HG02852 (cell line): ENCODE measurements around the gene TLK2.
"Not testable (repeated sequence)": the region's sequence is repeated elsewhere in the genome, so short reads cannot be mapped to it uniquely, and the experiment has no call there.

ENCODE experiments used
- ATAC-seq: cut with Tn5 transposase; IDR thresholded peaks from one replicate; pipeline ENCODE4 v1.9.1; 2021; ENCODE audit warnings: mild to moderate bottlenecking, moderate library complexity; ENCODE audit not compliant: unreplicated experiment

The TLK2 gene

DNA sequence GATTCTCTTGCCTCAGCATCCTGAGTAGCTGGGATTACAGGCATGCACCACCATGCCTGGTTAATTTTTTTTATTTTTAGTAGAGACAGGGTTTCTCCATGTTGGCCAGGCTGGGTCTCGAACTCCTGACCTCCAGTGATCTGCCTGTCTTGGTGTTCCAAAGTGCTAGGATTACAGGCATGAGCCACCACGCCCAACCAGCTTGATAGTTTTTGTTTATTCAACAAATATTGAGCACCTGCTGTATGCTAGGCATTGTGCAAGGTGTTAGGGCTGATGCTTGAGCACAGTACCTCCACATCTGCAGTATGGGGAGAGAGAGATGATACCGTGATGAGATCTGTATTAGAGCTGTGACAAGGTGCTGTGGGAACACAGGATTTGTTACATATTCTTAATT lies 3.9 kb downstream of the TLK2 start:
- ATAC-seq: not testable (repeated sequence)

DNA sequence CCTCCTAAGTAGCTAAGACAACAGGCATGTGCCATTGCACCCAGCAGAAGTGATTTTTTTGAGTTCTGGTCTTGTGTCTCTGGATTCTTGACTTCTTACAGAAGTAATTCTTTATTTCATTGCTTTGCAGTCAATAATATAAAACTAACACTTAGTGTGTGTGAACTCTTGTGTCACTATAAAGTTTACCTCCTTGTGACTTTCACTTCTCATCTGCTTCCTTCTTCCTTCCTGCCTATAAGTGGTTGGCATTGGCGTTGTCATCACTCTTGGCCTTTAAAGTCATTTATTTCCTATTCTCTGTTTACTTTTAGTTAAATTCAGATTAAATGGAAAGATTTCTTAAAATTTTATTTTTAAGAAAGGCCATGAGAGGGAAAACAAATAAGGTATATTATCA lies 12.4 kb downstream of the TLK2 start:
- not testable (repeated sequence) for ATAC-seq

DNA sequence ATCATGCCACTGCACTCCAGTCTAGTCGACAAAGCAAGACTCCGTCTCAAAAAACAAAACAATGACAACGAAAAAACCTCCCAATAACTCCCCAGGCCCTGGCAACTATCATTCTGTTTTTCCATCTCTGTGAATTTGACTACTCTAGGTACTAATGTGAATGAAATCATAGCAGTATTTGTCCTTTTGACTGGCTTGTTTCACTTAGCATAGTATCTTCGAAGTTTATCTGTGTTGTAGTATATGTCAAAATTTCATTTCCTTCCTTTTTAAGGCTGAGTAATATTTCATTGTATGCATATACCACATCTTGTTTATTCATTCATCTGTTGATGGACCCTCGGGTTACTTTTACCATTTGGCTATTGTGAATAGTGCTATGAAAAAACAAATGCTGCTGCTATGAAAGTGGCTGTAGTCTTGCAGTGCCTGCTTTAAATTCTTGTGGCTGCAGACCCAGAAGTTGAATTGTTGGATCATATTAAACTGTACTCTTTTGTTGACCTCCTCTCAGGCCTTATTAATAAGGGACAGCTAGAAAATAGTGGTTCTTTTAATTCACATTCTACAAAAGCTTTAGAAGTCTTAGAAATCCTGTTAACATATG lies 14.5 kb downstream of the TLK2 start:
- not testable (repeated sequence) for ATAC-seq

DNA sequence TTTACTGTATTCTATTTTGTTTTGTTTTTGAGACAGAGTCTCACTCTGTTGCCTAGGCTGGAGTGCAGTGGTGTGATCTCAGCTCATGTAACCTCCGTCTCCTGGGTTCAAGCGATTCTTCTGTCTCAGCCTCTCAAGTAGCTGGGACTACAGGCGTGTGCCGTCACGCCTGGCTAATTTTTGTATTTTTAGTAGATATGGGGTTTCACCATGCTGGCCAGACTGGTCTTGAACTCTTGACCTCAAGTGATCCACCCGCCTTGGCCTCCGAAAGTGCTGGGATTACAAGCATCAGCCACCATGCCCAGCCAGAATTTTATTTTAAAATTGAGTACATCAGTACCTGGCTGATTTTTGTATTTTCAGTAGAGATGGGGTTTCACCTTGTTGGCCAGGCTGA lies 15.4 kb downstream of the TLK2 start:
- ATAC-seq: not testable (repeated sequence)

DNA sequence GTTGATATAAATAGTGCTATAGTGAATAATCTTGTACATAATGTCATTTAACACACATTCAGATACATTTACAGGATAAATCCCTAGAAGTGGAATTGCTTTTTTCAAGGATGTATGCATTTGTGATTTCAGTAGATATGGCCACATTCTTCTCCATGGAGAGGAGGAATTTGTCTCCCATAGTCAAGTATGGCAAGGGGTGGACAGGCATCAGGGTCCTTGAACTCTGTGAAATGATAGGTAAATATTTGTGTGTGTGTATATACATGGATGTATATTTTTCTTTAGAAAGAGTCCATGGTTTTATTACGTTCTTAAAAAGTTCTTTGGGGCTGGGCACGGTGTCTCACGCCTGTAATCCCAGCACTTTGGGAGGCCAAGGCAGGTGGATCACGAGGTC lies 17.7 kb downstream of the TLK2 start:
- ATAC-seq: not testable (repeated sequence)

DNA sequence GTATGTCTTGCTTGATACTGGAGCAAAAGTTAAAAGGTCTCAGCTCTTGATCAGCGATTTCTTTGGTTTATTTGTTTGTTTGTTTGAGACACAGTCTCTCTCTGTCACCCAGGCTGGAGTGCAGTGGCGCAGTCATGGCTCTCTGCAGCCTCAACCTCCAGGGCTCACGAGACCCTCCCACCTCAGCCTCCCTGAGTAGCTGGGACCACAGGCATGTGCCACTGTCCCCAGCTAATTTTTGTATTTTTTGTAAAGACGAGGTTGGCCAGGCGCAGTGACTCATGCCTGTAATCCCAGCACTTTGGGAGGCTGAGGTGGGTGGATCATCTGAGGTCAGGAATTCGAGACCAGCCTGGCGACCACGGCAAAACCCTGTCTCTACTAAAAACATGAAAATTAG lies 20.2 kb downstream of the TLK2 start:
- ATAC-seq: not testable (repeated sequence)

DNA sequence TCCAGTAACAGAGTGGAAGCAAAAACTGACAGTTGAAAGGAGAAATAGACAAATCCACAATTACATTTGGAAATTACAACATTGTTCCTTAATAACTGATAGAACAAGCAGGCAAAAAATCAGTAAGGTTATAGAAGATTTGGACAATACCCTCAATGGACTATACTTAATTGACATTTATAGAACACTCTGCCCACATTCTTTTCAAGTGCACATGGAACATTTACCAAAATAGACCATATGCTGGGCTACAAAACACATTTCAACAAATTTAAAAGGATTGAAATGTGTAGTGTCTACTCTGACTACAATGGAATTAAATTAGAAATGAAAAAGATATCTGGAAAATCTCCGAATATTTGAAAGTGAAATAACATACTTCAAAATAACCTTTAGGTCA lies 21.8 kb downstream of the TLK2 start:
- ATAC-seq: not testable (repeated sequence)

DNA sequence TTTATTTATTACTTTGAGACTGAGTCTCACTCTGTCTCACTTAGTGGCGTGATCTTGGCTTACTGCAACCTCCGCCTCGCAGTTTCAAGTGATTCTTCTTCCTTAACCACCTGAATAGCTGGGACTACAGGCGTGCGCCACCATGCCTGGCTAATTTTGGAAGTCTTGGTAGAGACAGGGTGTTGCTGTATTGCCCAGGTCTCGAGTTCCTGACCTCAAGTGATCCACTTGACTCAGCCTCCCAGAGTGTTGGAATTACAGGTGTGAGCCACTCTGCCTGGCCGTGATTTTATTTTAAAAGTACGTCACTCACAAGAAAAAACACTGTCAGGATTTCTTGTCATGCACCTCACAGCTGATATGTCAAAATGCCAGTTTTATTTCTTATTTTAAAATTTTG lies 26.2 kb downstream of the TLK2 start:
- not testable (repeated sequence) for ATAC-seq

DNA sequence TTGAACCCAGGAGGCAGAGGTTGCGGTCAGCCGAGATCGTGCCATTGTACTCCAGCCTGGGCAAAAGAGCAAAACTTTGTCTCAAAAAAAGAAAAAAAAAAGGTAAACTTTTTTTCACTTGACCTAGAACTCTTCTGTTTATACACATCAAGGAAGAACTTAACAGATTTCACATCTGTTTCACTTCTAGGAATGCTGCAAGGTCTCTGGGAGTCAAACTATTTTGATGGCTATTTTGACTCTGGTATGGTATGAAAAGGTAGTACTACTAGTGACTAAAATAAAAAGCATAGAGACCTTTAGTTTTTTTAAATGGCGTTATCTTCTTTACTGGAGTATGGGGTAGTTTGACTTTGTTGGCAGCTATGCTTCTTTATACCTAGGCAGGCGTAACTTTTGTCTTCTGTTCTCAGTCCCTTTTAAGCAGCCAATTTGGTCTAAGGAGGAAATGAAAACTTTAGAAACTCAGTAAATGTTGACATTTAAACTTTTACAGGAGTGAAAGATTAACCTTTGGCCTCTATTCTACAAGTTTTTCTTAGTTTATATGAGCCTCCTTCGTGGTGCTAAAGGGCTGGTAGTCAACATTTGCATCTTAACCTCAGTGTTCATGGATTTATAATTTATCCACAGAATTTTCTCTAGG lies 28.7 kb downstream of the TLK2 start:
- ATAC-seq: not testable (repeated sequence)

DNA sequence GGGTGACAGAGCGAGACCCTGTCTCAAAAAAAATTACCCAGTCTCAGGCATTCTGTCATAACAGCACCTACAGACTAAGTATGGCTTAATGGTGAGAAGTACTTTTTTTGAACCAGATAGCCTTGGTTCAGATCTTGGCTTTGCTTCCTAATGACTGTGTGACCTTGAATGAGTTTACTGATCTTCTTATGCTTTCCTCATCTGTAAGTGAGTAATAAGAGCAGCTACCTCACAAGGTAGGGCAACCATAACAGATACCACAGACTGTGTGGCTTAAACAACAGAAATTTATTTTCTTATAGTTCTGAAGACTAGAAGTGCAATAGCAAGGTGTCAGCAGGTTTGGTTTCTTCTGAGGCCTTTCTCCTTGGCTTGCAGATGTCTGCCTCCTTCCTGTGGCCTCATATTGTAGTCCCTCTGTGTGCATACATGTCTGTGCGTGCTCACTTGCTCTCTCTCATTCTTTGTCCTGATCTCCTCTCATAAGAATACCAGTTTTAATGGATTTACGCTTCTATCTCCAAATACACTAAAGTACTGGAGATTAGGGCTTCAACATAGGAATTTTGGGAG lies 31.7 kb downstream of the TLK2 start:
- ATAC-seq: not testable (repeated sequence)

DNA sequence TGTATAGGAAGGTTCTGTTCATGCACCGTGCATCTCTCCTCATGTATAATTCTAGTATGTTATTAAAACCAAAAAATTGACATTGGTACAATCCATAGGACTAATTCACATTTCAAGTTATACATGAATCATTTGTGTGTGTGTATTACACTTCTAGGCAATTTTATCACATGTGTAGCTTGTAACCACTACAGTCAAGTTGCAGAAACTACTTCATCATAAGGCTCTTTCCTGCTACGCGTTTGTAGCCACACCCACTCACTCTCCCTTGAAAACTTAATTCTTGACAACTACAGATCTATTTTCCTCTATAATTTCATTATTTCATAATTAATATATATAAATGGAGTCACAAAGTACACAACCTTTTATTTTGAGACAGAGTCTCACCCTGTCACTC lies 32.4 kb downstream of the TLK2 start:
- ATAC-seq: not testable (repeated sequence)

DNA sequence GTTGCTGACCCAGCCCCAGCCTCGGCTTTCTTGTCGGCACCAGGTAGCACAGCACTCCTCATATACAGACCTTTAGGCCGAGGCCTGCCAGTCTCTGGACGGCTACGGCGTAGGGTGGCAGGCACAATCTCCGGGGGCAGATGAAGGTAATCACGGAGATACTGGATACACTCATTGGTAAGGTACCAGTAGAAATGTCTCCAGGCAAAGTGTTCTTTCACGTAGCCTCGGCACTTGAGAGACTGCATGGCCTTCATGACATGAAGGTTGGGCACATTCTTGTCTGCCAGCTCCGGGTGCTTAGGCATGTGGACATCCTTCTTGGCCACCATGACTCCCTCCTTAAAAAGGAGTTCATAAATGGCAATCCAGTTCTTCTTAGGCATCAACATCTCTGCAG lies 37.8 kb downstream of the TLK2 start:
- ATAC-seq: not testable (repeated sequence)

DNA sequence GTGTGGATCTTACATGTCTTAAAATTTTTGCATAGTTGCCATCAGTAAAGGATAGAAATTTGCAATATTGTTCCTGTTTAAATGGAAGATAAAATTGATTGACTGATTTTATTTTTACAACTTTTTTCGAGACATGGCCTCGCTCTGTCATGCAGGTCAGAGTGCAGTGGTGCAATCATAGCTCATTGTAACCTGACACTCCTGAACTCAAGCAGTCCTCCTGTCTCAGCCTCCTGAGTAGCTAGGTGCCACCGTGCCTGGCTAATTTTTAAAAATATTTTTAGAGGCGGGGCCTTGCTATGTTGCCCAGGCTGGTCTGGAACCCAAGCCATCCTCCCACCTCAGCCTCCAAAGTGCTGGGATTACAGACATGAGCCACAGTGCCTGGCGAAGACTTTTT lies 42.7 kb downstream of the TLK2 start:
- not testable (repeated sequence) for ATAC-seq

DNA sequence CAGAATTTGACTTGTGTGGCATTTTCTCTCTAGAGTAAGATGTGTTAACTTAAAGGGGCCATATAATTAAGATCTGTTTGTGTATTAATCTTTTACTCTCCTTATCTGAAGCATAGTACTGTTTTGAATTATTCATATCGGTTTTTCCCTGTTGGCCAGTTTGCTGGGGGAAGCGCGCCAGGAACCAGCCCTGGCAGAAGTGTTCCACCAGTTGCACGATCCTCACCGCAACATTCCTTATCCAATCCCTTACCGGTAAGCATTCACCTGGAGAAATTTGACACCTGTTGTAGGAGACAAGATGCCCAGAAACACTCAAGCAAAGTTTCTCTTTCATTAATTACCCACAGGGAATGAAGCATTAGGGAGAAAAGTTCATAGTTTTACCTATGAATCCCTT lies 45.5 kb downstream of the TLK2 start:
- not testable (repeated sequence) for ATAC-seq

DNA sequence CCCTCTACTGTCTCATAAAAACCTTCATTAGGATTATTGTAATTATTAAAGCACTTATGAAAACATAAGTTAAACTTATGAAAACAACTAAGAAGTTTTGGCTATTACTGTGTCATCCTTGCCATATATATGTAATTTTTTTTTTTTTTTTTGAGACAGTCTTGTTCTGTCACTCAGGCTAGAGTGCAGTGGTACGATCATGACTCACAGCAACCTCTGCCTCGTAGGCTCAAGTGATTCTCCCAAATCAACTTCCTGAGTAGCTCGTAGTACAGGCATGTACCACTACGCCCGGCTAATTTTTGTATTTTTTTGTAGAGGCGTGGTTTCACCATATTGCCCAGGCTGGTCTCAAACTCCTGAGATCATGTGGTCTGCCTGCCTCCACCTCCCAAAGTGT lies 46.7 kb downstream of the TLK2 start:
- ATAC-seq: not testable (repeated sequence)

DNA sequence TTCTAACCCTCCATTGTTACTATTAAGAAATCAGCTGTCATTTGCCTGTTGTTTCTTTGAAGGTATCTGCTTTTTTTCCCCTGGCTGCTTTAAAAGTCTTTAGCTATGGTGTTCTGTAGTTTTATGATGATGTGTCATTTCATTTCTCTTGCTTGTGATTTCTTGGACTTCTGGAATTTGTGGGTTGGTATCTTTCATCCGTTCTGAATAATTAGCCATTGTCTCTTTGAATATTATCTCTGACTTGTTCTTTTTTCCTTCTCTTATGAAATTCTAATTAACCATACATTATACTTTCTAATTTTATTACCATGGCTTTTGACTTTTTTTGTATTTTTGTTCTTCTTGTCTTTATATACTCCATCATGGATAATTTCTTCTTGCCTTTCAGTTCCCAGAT lies 52.3 kb downstream of the TLK2 start:
- ATAC-seq: not testable (repeated sequence)

DNA sequence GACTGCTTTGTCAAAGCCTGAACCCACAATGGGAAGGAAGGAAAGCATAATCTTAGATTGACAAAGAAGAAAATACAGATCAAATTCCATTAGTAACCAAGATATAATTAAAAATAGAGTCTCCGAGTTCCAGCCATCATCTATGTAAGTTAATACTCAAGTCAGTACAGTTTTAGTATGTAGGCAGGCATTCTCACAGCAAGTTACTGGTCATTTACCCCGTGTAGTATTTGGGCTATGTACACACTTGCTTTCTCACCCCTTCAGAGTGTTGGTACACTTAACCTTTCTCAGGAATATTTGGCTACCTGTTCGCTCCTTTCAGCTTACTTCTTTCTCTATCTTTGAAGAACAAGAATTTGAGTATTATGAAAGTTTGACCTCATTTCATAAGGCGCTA lies 57.9 kb downstream of the TLK2 start:
- ATAC-seq: not testable (repeated sequence)

DNA sequence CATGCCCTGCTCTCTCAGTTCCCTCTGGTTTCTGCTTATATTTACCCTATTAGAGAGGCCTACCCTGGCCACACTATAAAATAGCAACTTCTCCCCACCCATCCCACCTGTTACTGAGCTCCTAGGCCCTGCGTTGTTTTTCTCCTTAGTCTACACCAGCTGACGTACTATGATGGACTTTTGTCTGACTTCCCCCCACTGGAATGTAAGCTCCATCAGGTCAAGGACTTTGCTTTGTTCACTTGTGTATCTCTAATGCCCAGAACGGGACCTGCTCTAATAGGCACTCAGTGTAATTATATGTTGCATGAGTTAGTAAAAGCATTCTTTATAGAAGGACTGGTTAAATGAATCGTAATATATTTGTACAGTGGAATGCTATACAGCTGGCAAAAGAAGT lies 62.4 kb downstream of the TLK2 start:
- ATAC-seq: not testable (repeated sequence)

DNA sequence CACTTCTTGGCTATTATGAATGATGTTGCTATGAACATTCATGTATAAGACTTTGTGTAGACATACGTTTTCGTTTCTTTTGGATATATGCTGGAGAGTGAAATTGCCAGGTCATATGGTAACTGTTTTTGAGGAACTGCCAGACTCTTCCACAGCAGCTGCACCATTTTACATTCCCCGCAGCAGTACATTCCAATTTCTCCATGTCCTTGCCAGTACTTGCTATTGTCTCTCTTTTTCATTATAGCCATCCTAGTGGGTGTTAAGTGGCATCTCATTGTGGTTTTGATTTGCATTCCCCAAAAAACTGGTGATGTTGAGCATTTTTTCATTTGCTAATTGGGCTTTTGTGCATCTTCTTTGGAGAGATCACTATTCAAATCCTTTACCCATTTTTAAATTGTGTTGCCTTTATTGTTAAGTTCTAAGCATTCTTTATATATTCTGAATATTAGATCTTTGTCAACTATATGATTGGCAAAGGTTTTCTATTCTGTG lies 64.7 kb downstream of the TLK2 start:
- ATAC-seq: not testable (repeated sequence)

DNA sequence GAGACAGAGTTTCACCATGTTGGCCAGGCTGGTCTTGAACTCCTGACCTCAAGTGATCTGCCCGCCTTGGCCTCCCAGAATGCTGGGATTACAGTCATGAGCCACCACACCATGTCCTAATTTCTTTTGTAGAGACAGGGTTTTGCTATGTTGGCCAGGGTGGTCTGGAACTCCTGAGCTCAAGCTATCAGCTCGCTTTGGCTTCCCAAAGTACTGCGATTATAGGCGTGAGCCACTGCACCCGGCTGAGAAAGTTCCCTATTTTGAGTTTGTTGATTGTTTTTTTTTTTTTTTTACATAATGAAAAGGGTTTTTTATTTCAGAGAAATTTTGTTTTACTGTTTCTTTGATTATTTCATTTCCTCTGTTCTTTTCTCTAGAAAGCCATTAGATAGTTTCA lies 67.4 kb downstream of the TLK2 start:
- not testable (repeated sequence) for ATAC-seq

DNA sequence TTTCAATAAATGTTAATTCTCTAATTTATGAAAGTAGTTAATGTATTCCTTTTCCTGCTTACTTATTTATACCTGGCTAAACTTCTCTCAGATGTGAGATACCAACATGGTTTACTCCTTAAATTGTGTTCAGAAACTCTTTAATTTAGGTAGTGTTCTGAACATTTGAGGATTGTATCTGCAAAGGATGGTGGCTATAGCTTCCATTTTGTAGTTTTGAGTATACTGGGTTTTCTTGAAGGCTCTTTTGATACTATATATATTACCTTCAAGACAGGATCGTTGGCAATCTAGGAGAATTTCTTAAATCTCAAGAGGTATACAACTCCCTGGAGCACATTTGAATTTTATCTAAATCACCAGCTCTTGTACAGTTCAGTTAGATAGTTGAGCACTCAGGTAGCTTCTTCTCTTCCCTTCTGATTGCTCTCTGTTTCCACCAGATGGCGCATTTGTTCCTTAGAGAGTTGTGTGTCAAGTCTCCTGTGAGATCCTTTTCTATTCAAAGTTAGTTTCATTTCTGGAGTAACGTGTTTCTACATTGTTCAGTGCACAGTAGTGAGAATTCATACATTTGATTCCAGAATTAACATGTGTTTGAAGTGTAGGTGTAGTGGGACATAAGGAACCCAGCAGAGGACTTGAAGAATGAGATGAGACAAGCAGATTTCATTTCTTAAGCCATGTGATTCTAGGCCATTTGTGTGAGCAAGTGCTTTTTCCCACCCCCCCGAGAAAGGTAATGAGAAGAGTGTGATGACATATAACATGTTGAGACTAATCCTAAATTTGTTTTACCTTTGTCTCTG lies 74.4 kb downstream of the TLK2 start:
- ATAC-seq: not testable (repeated sequence)
